HG03139 (cell line): Measurements from ENCODE around the gene TIMM8A.
"Not testable (repeated sequence)": the region's sequence is repeated elsewhere in the genome, so short reads cannot be mapped to it uniquely, and the experiment has no call there.

Experiments used
- ATAC-seq: cut with Tn5 transposase; IDR thresholded peaks from one replicate; pipeline ENCODE4 v1.9.1; 2021; ENCODE audit not compliant: unreplicated experiment

Gene TIMM8A

GRCh38 chrX:101360390-101360789, 11.8 kb upstream of the TIMM8A start:
- no peak for ATAC-seq

GRCh38 chrX:101359966-101360365, 11.4 kb upstream of the TIMM8A start:
- no peak for ATAC-seq

GRCh38 chrX:101357166-101357795, 8.7 kb upstream of the TIMM8A start:
- ATAC-seq = no peak

- ATAC-seq = no peak
Measured at GRCh38 chrX:101349193-101349562, 636 bp upstream of the TIMM8A start.

GRCh38 chrX:101347859-101348451, 587 bp downstream of the TIMM8A start:
- peak; percentile 11 for ATAC-seq

GRCh38 chrX:101337776-101338271, 10.7 kb downstream of the TIMM8A start:
- ATAC-seq = no peak

GRCh38 chrX:101334310-101334709, 14.2 kb downstream of the TIMM8A start:
- not testable (repeated sequence) for ATAC-seq

GRCh38 chrX:101326600-101326999, 21.9 kb downstream of the TIMM8A start:
- not testable (repeated sequence) for ATAC-seq

- no peak for ATAC-seq
Measured at GRCh38 chrX:101303790-101304189, 44.8 kb downstream of the TIMM8A start.
